HS-5 (cell line): ENCODE measurements around the gene ZBTB2.
"Not testable (repeated sequence)": the region's sequence is repeated elsewhere in the genome, so short reads cannot be mapped to it uniquely, and the experiment has no call there.

Experiments
- DNase-seq: peaks from one replicate; pipeline ENCODE4 v3.0.0-alpha.2; 2012; ENCODE audit warnings: low read depth

The ZBTB2 gene

GRCh38 chr6:151372164-151372563 lies 19.2 kb downstream of the ZBTB2 start:
- no peak for DNase-seq

GRCh38 chr6:151370509-151371078 lies 20.8 kb downstream of the ZBTB2 start:
- DNase-seq: no peak

GRCh38 chr6:151365233-151365632 lies 26.1 kb downstream of the ZBTB2 start:
- no peak for DNase-seq

- DNase-seq: no peak
These were observed 31.9 kb downstream of the ZBTB2 start for GRCh38 chr6:151359486-151359885.

GRCh38 chr6:151358475-151358874 lies 32.9 kb downstream of the ZBTB2 start:
- no peak for DNase-seq

- no peak for DNase-seq
These were observed 33.5 kb downstream of the ZBTB2 start for GRCh38 chr6:151357758-151358436.

GRCh38 chr6:151356983-151357382 lies 34.4 kb downstream of the ZBTB2 start:
- not testable (repeated sequence) for DNase-seq

- no peak for DNase-seq
These were observed 37.6 kb downstream of the ZBTB2 start for GRCh38 chr6:151353795-151354194.

GRCh38 chr6:151352410-151353396 lies 38.7 kb downstream of the ZBTB2 start:
- no peak for DNase-seq

- no peak for DNase-seq
These were observed 39.6 kb downstream of the ZBTB2 start for GRCh38 chr6:151351731-151352130.

GRCh38 chr6:151351146-151351700 lies 40.1 kb downstream of the ZBTB2 start:
- no peak for DNase-seq

- no peak for DNase-seq
These were observed 40.8 kb downstream of the ZBTB2 start for GRCh38 chr6:151350442-151351145.

GRCh38 chr6:151349651-151350270 lies 41.6 kb downstream of the ZBTB2 start:
- DNase-seq: no peak

GRCh38 chr6:151342750-151343149 lies 48.6 kb downstream of the ZBTB2 start:
- DNase-seq: not testable (repeated sequence)

- DNase-seq: no peak
These were observed 49.7 kb downstream of the ZBTB2 start for GRCh38 chr6:151341476-151342195.

- DNase-seq: no peak
These were observed 51.0 kb downstream of the ZBTB2 start for GRCh38 chr6:151340219-151340978.

- no peak for DNase-seq
These were observed 52.0 kb downstream of the ZBTB2 start for GRCh38 chr6:151339369-151339768.

- no peak for DNase-seq
These were observed 52.6 kb downstream of the ZBTB2 start for GRCh38 chr6:151338651-151339200.

GRCh38 chr6:151335930-151336329 lies 55.4 kb downstream of the ZBTB2 start:
- DNase-seq: no peak
